ENCODE results near the gene CUZD1.

CUZD1 gene

GRCh38 chr10:122821808-122822207 is 23.8 kb downstream of the CUZD1 start:
- no peak for DNase-seq (ENCODE audit: low read depth in 2 of 2)

GRCh38 chr10:122815458-122815857 is 30.2 kb downstream of the CUZD1 start:
- DNase-seq (ENCODE audit: low read depth in 2 of 2): no peak

GRCh38 chr10:122814493-122814892 is 31.2 kb downstream of the CUZD1 start:
- no peak for DNase-seq (ENCODE audit: low read depth in 2 of 2)

- no peak for DNase-seq (ENCODE audit: low read depth in 2 of 2)
Observed at GRCh38 chr10:122812751-122813150, 32.9 kb downstream of the CUZD1 start.

- no peak for DNase-seq (ENCODE audit: low read depth in 2 of 2)
Observed at GRCh38 chr10:122802282-122802681, 43.4 kb downstream of the CUZD1 start.

GRCh38 chr10:122798704-122799231 is 46.9 kb downstream of the CUZD1 start:
- no peak for DNase-seq (ENCODE audit: low read depth in 2 of 2)

GRCh38 chr10:122796796-122797195 is 48.9 kb downstream of the CUZD1 start:
- no peak for DNase-seq (ENCODE audit: low read depth in 2 of 2)

GRCh38 chr10:122795924-122796323 is 49.7 kb downstream of the CUZD1 start:
- DNase-seq (ENCODE audit: low read depth in 2 of 2): no peak

GRCh38 chr10:122786269-122786668 is 59.4 kb downstream of the CUZD1 start:
- DNase-seq (ENCODE audit: low read depth in 2 of 2): no peak

- DNase-seq (ENCODE audit: low read depth in 2 of 2): no peak
Observed at GRCh38 chr10:122782911-122783310, 62.7 kb downstream of the CUZD1 start.

Measured in stimulated activated CD4-positive, alpha-beta T cell treated with anti-CD3 and anti-CD28 coated beads, Interleukin-1b, Interleukin-23, amount 100 ng/mL, for 4 hours (primary cell).